GM18907 (cell line): Measurements from ENCODE around the gene GPN2.
"Not testable (repeated sequence)": the region's sequence is repeated elsewhere in the genome, so short reads cannot be mapped to it uniquely, and the experiment has no call there.

ENCODE experiments used
- ATAC-seq: cut with Tn5 transposase; IDR thresholded peaks from one replicate; pipeline ENCODE4 v1.9.1; 2021; ENCODE audit warnings: mild to moderate bottlenecking, moderate library complexity; ENCODE audit not compliant: unreplicated experiment

The GPN2 gene

DNA sequence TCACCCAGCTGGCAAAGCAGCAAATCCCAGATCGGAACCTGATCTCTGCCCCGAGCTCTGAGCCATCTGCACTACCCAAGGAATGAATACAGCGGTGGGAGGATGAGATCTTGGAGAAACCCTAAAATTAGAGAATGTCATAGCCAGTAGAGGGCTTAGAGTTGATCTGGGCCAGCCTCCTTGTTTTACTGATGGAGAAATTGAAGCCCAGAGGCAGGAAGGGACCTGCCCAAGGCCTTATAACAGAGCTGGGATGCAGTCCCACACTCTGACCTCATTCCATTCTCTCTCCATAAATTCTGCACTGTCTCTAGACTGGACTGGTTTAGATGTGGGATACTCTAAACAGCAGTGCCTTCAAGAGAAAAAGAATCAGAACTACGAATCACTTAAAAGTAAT lies 31.9 kb downstream of the GPN2 start:
- no peak for ATAC-seq

GRCh38 chr1:26857473-26858060 lies 32.5 kb downstream of the GPN2 start:
- ATAC-seq = no peak

DNA sequence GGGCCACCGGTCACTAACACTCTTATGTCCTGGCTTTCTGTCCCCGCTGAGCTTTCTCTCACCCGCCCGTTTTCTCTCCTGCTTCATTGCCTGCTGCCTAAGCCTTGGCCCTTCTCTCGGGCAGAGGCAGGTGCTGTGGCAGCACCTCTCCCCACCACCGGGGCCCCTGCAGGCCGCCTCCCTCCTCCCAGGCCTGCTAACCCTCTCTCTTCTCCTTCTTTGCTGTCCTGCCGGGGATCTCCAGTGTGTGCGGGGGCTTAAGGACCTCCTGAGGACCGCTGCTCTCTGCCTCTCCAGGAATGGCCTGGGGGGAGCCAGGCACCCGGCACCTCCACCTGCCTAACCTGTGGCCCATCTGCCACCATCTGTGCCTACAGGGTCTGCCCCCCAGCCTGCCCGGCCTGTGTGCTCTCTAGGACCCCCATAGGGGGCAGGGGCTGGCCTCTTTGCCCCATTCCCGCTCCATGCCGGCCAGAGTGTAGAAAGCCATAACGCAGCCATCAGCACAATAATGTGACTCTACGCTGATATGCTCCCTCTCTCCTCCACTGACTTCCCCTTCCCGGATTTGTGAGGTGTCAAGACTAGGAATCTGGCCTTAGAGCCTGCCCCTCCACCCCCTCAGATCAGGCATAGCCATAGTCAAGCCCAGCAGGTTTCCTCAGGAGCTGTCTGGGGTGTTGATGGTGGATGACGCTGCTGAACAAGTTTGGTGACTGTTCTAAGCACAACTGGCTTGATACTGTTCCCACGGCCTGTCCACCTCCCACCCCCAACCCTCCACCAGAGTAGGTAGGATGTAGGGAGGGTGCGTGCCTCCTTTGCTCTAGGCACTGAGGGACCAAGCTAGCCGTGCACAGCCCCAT lies 33.2 kb downstream of the GPN2 start:
- no peak for ATAC-seq

DNA sequence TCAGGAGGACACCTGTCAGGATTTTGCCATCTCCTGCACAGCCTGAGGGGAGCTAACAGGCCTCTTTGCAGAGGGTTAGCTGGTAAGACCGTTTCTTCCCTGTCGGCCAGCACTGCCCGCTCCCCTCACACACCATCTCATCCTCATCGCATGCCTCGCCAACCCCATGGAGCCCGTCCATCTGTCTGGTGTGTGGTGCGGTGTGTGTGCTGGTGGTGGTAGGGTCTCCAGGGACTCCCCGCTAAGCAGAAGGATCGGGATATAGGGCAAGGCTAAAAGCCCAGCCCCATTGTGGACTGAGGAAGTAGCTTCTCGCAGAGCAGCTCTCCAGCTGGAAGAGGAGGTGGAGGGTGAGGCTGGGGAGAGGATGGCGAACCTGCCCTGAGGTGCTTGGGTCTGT lies 33.9 kb downstream of the GPN2 start:
- no peak for ATAC-seq

DNA sequence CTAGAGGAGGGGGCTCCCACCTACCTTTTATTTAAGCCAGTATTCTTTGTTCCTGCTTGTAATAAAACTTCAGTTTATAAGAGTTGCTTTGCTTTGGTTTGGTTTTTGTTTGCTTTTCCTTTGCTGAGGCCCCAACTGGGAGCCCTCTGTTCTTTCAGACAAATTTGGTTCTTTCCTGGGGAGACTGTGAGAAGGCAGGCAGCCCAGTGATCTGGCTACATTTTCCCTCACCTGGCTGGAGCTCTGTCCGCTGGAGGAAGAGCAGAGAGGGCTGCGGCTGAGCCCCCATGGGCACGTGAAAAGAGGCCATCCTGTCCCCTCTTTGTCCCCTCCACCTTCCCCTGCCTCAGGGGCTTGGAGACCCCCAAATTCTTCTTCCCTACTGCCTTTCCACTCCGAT lies 34.4 kb downstream of the GPN2 start:
- ATAC-seq = no peak

DNA sequence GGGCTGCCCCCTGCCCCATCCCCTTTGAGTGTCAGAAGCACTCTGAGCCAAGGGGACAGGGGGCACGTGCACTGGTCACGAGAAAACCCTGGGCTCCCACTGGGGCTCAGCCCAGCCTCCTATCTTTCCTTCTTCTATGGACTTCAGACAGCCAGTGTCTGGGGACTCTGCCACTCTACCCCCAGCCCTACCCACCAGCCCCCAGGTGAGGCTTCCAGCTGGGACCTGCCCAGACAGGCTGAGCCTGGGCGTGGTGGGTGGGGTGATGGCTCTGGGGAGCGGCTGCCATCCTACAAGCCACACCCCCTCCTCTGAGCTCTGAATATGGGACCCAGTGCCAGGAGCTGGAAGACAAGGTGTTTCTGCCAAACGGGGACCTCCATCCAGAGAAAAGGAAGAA lies 35.2 kb downstream of the GPN2 start:
- no peak for ATAC-seq

DNA sequence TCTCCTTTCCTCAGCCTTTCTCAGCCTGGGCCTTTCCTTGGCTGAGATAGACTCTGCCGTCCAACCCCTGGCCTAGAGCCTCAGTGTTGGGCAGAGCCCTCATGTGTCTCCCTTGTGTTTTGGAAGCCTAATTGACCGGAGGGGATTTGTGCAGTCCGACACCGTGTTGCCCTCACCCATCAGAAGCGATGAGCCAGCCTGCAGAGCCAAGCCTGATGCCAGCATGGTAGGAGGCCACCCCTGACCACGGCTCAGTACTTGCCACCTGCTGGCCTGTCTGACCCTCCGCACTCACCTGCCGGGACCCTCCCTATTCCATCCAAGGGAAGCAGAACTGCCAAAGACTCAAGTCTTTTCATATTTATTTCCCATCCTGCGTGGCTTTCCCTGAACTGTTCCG lies 36.5 kb downstream of the GPN2 start:
- no peak for ATAC-seq

DNA sequence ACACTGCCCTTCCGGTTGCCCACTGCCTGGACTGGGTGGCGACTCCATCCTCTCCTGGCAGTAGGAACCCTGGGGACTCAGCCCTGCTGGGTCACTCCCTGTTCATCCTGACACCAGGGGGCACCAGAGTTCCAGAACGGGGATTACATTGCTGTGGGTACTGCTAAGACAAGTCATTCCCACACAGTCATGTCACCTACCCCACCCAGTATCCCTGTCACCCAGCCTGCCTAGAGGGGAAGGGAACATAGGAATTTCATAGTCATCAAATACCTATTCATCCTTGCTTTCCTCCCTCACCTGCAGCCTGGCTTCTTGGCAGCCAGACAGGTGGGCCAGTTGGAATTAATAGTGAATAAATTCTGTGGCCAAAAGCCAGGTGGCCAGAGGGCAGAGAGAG lies 36.9 kb downstream of the GPN2 start:
- peak; percentile 37 for ATAC-seq

DNA sequence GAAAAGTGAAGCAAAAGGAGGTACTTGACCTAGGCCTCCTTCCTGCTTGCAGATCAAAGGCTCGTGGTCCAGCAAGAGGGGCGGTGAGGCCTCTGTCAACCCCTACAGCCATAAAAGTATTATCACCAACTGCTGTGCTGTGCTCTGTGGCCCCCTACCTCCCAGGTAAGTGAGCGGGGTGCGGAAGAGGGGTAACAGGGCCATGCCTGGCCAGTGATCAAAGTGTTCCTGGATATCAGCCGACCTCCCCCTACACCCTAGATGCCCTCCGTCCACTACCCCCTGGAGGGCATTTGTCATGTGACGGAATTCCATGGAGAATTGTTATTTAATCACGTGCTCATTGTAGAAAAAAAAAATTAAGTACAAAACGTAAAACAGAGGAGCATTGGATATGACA lies 37.4 kb downstream of the GPN2 start:
- ATAC-seq = no peak

DNA sequence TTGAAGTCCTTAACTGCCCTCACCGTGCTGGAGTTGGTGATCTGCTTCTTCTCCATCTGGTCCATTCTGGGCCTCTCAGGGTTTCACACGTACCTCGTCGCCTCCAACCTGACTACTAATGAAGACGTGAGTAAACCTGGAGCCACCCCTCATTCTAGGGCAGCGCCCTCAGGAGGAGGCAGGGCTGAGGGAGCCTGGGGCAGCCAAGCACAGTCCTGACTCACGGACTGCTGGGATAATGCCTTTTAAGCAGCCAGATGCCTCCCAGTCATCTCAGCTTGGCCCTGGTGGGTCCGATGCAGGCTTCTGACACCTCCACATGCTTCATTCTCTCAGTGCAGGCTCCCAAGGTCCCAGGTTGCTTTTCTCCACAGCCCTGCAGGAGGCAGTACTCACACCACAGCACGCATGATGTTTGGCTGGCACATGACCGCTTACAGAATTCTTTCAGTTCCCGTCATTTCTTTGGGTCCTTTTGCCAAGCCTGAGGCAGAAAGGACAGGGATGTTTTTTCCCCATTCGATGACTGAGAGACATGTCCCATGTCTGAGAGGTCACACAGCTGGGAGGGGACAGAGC lies 38.9 kb downstream of the GPN2 start:
- no peak for ATAC-seq

- no peak for ATAC-seq
These were observed 40.9 kb downstream of the GPN2 start for GRCh38 chr1:26848941-26849774.

DNA sequence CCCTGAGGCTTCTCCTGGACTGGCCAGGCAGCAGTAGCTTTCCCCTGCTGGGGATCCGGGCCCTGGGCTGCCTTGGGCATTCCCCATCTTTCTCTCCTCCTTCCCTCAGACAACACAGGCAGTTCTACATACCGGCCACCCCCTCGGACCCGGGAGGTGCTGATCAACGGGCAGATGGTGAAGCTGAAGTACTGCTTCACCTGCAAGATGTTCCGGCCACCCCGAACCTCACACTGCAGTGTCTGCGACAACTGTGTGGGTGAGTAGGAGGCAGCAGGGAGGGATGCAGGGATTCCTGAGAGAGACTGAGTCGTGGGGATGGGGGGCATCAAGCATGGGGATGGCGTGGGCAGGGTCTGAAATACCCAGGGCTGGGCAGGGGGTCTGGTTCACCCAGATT lies 41.6 kb downstream of the GPN2 start:
- no peak for ATAC-seq

DNA sequence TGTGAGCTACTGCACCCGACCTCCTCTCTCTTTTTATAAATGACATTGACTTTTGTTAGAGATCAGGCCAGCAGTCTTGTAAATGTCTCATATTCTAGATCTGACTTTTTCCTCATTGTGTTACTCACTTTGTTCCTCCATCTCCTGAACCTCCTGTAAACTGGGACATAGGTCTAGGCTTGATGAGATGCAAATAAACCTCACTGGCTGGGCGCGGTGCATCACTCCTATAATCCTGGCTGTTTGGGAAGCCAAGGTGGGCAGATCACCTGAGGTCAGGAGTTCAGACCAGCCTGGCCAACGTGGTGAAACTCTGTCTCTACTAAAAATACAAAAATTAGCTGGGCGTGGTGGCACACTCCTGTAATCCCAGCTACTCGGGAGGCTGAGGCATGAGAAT lies 42.3 kb downstream of the GPN2 start:
- not testable (repeated sequence) for ATAC-seq

DNA sequence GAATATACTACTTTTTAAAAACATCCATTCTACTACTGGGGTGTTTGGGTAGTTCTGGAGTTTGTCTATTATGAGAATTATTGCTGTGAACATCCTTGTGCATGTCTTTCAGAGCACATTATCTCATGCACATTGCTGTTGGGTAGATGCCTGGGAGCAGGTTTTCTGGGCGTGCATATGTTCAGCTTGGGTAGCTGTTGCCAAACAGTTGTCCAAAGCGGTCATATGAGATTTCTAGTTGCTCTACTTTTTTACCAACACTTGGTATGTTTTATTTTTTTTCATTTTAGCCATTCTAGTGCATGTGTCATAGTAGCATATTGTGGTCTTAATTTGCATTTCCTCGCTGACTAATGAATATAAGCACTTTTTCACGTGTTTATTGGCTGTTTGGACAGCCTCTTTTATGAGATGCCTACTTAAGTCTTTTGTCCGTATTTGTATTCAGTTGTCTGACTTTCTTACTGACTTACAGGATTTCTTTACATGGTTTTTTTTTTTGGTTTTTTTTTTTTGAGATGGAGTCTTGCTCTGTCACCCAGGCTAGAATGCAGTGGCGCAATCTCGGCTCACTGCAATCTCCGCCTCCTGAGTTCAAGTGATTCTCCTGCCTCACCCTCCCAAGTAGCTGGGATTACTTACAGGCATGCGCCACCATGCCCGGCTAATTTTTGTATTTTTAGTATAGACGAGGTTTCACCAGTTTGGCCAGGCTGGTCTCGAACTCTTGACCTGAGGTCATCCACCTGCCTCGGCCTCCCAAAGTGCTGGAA lies 45.5 kb downstream of the GPN2 start:
- ATAC-seq = no peak

- ATAC-seq = no peak
These were observed 50.3 kb downstream of the GPN2 start for GRCh38 chr1:26839779-26840178.

DNA sequence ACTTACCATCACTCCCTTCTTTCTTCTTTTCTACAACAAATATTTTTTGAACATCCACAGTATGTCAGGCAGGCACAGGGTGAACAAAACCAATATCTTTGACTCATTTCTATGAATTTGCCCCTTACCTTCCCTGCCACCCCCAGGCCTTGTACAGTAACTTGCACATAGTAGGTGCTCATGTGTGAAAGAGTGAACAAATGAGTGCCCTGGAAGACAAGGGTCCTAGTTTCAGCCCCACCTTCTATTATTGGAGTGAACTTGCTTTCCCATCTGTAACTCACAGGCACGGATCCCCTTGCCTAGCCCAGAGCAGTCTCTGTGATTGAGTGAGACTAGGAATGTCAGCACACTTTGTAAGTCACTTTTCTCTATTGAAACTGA lies 50.8 kb downstream of the GPN2 start:
- ATAC-seq = peak; percentile 15

GRCh38 chr1:26838474-26839338 lies 51.4 kb downstream of the GPN2 start:
- peak; percentile 85 for ATAC-seq

DNA sequence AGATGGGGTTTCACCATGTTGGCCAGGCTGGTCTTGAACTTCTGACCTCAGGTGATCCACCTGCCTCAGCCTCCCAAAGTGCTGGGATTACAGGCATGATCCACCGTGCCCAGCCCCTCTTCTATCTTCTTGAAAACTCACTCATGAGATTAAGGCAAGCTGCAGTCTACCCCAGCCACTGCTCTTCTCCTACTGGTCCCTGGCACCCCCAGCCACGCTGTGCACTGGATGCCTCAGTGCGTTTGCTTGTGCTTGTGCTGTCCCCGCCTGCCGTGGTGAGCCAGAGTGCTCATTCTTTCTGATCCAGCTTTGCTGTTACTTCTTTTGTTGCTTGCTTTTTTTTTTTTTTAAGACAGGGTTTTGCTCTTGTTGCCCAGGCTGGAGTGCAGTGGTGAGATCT lies 52.4 kb downstream of the GPN2 start:
- not testable (repeated sequence) for ATAC-seq
